SK-MEL-5 (cell line): ENCODE data around the gene TAF4B. TPM values are rescaled to one million over a fixed set of nuclear protein-coding genes. Genes with fewer than 3 reads are reported as not detected.
"Not testable (repeated sequence)": the region's sequence is repeated elsewhere in the genome, so short reads cannot be mapped to it uniquely, and the experiment has no call there.

Experiments
- DNase-seq: peaks from one replicate; pipeline ENCODE4 v3.0.0-alpha.2; 2016; ENCODE audit warnings: low read depth, low spot score
- in situ Hi-C: cut with HindIII; loops from 2 replicates; pipeline ENCODE4 v1.10.0; 2016; ENCODE audit warnings: low sequenced_read_pairs, high pct_unique_total_duplicates, low pct_unique_long_range_greater_than_20kb
- polyA plus RNA-seq, 2 experiments: library from polyadenylated mRNA; depleted of rRNA; stranded (reverse); fragments of >200 nt; gene quantifications; 2 replicates each; pipeline ENCODE4 v1.2.3, GENCODE V29; 2015
- total RNA-seq: library from RNA; depleted of rRNA; stranded (reverse); fragments of >200 nt; shearing (Covaris generic); gene quantifications from 2 replicates; pipeline ENCODE4 v1.2.3, GENCODE V29; 2014; rRNA removed

The TAF4B gene, protein sequence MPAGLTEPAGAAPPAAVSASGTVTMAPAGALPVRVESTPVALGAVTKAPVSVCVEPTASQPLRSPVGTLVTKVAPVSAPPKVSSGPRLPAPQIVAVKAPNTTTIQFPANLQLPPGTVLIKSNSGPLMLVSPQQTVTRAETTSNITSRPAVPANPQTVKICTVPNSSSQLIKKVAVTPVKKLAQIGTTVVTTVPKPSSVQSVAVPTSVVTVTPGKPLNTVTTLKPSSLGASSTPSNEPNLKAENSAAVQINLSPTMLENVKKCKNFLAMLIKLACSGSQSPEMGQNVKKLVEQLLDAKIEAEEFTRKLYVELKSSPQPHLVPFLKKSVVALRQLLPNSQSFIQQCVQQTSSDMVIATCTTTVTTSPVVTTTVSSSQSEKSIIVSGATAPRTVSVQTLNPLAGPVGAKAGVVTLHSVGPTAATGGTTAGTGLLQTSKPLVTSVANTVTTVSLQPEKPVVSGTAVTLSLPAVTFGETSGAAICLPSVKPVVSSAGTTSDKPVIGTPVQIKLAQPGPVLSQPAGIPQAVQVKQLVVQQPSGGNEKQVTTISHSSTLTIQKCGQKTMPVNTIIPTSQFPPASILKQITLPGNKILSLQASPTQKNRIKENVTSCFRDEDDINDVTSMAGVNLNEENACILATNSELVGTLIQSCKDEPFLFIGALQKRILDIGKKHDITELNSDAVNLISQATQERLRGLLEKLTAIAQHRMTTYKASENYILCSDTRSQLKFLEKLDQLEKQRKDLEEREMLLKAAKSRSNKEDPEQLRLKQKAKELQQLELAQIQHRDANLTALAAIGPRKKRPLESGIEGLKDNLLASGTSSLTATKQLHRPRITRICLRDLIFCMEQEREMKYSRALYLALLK
- 13.2 and 14.1 TPM in 2 replicates for total RNA-seq
- 9.0 and 11.8 TPM in 2 replicates for polyA plus RNA-seq (2015; cell fraction: cytosol; rRNA removed)
- polyA plus RNA-seq (2015; cell fraction: nucleus; rRNA removed), result 8.4 and 8.6 TPM in 2 replicates

DNA sequence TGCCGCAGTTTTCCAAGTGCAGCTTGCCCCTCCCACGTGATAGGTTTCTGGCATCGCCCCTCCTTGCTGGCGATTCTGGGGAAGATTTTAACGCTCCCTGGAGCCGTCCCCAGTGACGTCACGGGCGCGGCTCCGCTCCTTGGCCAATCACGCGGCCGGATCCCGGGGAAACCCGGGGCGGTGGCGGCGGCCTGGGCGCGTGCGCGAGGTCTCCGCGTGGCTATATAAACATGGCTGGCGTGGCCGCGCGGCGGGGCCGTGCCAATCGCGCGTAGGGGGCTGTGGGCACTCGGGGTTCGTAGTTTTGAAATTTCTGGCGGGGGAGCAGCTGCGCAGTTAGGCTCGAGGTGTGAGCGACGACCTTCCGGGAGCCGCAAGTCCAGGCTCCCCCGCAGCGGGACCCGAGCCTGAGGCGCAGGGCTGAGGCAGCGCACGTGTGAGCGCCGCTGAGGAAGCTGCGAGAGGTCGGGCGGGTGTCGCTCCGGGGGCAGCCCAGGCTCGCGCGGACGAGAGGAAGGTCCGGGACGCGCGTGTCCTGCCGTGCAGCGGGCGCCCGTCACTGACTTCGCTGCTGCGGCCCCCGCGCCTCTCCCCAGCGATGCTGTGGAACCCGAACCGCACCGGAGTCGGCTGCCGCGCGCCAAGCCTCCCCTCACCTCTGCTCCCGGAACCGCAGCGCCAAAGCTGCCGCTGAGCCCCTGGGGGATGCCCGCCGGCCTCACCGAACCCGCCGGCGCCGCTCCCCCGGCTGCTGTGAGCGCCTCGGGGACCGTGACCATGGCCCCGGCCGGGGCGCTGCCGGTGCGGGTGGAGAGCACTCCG is at the start of gene TAF4B:
TSS of gene TAF4B (plus strand) at position 217 of the 822 bp plus-strand sequence. CDS start at position 706, 489 bp downstream.
- peak; percentile 93 for DNase-seq
- in situ Hi-C loops, result no loop called here

GRCh38 chr18:26181343-26181826 is 44.9 kb upstream of the TAF4B start:
- in situ Hi-C loops, result no loop called here
- DNase-seq, result no peak

DNA sequence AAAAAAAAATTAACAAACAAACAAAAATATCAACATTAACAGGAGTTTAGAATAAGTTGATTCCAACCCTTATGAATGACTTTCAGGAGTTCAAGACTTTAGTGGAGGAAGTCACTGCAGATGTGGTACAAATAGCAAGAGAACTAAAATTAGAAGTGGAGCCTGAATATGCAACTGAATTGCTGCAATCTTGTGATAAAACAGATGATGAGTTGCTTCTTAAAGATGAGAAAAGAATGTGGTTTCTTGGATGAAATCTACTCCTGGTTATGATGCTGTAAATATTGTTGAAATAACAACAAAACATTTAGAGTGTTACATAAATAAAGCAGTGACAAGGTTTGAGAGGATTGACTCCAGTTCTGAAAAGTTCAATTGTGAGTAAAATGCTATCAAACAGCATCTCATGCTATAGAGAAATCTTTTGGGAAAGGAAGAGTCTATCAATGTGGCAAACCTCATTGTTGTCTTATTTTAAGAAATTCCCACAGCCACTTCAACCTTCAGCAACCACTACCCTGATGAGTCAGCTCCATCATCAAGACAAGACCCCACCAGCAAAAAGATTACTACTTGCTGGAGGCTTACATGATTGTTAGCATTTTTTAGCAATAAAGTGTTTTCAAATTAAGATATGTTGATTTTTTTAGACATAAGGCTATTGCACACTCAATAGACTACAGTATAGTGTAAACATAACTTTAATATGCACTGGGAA is 42.7 kb upstream of the TAF4B start:
- in situ Hi-C loops, result no loop called here
- DNase-seq, result no peak

GRCh38 chr18:26185267-26185666 is 41.0 kb upstream of the TAF4B start:
- in situ Hi-C loops, result no loop called here

DNA sequence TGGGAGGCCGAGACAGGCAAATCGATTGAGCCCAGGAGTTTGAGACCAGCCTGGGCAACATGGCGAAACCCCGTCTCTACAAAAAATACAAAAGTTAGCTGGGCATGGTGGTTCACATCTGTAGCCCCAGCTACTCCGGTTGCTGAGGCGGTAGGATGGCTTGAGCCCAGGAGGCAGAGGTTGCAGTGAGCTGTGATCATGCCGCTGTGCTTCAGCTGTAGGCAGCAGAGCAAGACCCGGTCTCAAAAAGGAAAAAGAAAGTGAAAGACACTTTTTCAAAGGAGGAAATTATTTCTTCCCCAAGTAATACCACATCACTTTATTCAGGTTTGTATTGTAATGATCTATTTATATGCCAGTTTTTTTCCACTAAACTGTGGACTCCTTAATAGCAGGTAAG is 35.7 kb upstream of the TAF4B start:
- in situ Hi-C loops, result no loop called here
- no peak for DNase-seq

More at GRCh38 chr18:26185267-26185666, 41.0 kb upstream of the TAF4B start:
- DNase-seq, result peak; percentile 52

- in situ Hi-C loops, result no loop called here
- DNase-seq, result no peak
Measured at GRCh38 chr18:26192233-26192632, 34.0 kb upstream of the TAF4B start.

GRCh38 chr18:26196605-26197004 is 29.6 kb upstream of the TAF4B start:
- DNase-seq, result no peak
- in situ Hi-C loops, result no loop called here

- DNase-seq, in situ Hi-C loops: not testable (repeated sequence)
Measured at GRCh38 chr18:26202001-26202400, 24.2 kb upstream of the TAF4B start.

- in situ Hi-C loops, result no loop called here
- no peak for DNase-seq
Measured at GRCh38 chr18:26205318-26205717, 20.9 kb upstream of the TAF4B start.

- DNase-seq, result no peak
- in situ Hi-C loops, result no loop called here
Measured at GRCh38 chr18:26206488-26206887, 19.8 kb upstream of the TAF4B start.

DNA sequence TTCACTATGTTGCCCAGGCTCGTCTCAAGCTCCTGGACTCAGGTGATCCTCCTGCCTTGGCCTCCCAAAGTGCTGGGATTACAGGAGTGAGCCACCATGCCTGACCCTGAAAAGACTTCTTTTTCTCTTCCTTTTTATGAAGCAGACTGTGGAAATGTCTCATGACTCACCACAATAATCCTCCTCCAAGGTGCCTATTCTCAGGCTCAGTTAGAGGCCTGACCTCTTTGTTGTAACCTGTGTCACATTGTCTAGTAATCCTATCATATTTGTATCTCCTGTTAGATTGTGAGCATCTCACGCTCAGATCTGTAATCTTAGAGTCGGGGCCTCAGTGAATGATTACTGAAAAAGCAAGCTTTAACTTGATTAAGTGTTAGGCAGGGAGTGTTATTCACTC is 18.3 kb upstream of the TAF4B start:
- in situ Hi-C loops, result no loop called here
- DNase-seq, result no peak

- in situ Hi-C loops, result no loop called here
- DNase-seq, result no peak
Measured at GRCh38 chr18:26208977-26209376, 17.3 kb upstream of the TAF4B start.

DNA sequence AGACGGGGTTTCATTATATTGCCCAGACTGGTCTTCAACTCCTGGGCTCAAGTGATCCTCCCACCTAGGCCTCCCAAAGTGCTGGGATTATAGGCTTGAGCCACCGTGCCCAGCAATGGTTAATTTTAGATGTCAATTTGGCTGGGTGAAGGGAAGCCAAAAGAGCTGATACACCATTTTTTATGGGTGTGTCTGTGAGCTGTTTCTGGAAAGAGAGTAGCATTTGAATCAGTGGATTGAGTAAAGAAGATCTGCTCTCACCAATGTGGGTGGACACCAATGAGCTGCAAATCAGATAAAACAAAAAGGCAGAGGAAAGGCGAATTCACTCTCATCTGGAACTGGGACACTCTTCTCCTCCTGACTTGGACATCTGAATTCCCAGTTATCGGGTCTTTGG is 16.1 kb upstream of the TAF4B start:
- DNase-seq, result no peak
- in situ Hi-C loops, result no loop called here

GRCh38 chr18:26215247-26215970 is 10.8 kb upstream of the TAF4B start:
- in situ Hi-C loops, result no loop called here
- DNase-seq, result no peak

DNA sequence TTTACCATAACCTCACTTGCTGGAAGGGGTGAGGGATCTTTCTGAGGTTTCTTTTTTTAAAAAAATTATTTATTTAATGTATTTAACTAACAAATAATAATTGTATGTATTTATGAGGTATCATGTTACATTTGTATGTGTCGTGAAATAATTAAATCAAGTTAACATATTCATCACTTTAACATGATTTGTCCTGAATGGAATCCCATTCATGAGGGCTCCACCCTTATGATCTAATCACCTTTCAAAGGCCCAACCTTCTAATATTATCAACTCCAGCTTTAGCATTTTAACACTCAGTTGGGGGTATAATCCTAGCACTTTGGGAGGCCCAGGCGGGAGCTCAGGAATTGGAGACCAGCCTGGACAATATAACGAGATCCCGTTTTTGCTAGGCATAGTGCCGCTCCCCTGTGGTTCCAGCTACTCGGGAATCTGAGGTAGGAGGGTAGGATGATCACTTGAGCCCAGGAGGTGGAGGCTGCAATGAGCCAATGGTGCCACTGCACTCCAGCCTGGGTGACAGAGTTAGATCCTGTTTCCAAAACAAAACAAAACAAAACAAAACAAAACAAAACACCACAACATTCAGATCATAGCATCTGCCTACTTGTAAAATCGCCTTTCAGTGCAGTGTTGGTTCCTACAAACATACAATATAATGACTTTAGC is 1.1 kb upstream of the TAF4B start:
- no peak for DNase-seq
- in situ Hi-C loops, result no loop called here

- in situ Hi-C loops, result no loop called here
- no peak for DNase-seq
Measured at GRCh38 chr18:26225915-26226228, 373 bp upstream of the TAF4B start.
